H1 (cell line): ENCODE measurements around the gene STAMBP.

Experiments
- CREB1 ChIP-seq: IDR thresholded peaks from 2 replicates; pipeline ENCODE4 v1.6.1; 2012; ENCODE audit warnings: inconsistent platforms
- HDAC6 ChIP-seq: IDR thresholded peaks from one replicate; pipeline ENCODE4 v1.7.1; 2012; ENCODE audit warnings: low read depth, mild to moderate bottlenecking, inconsistent platforms, low read length, moderate library complexity
- POLR2AphosphoS5 ChIP-seq: IDR thresholded peaks from 2 replicates; pipeline ENCODE4 v1.6.1; 2011; ENCODE audit warnings: low read depth, low read length
- TF ChIP-seq, protein P1 (sequence below), 3 experiments: IDR thresholded peaks; 1 replicate in 2 of 3; 2 replicates in 1 of 3; pipeline versions ENCODE4 v1.5.1 to v1.6.1; 2011; ENCODE audit warnings: low read length in 3 of 3, mild to moderate bottlenecking in 3 of 3, inconsistent platforms in 2 of 3, low read depth in 1 of 3, moderate library complexity in 1 of 3; ENCODE audit not compliant: insufficient read depth in 1 of 3; ENCODE audit errors: control extremely low read depth in 1 of 3

DNA sequence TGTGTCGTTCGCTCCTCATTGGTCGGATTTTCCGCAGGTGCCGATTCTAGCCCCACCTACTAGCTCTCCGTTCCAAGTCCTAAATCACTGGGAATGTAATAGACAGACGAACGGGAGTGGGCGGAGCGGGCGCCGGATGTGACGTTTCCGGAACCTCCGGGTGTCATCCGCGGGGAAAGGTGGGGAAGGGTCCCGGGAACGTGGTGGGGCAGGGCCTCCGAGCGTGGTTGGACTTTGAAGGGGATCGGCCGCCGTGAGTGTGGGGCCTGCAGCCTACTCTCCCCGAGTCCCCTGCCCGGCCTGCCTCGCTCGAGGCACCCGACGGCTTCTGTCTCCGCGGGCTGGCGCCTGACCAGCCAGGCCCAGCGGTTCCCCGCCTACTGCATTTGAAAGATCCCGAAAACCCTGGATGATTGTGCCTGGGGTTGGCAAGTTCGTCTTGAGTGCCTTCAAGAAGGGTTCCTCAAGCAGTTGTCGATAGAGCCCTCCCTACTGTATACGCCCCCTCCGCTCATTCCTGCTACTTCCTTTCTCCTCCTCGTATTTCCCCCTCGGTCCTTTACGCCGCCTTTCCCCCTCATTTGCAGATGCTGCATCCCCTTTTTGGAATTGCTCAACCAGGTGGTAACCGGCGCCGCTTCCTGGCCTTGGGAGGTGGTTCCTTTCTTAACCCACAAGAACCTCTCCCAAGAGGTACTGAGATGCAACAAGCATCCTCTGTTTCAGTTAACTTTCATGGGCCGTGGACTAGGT, at the start of gene STAMBP:
- TF ChIP-seq, protein P1, sequence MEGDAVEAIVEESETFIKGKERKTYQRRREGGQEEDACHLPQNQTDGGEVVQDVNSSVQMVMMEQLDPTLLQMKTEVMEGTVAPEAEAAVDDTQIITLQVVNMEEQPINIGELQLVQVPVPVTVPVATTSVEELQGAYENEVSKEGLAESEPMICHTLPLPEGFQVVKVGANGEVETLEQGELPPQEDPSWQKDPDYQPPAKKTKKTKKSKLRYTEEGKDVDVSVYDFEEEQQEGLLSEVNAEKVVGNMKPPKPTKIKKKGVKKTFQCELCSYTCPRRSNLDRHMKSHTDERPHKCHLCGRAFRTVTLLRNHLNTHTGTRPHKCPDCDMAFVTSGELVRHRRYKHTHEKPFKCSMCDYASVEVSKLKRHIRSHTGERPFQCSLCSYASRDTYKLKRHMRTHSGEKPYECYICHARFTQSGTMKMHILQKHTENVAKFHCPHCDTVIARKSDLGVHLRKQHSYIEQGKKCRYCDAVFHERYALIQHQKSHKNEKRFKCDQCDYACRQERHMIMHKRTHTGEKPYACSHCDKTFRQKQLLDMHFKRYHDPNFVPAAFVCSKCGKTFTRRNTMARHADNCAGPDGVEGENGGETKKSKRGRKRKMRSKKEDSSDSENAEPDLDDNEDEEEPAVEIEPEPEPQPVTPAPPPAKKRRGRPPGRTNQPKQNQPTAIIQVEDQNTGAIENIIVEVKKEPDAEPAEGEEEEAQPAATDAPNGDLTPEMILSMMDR (IDR thresholded peaks at IDR 0.05; ENCODE audit: control extremely low read depth in 1 of 3, insufficient read depth in 1 of 3, low read depth in 1 of 3, low read length in 3 of 3) = peak in 1 of 3 experiments; percentile 2; a peak in 1 of 4 replicates
- TF ChIP-seq CREB1 (peak; percentile 90), POLR2AphosphoS5 (peak; percentile 83), HDAC6 (no peak)
